Astrocyte (in vitro differentiated cells and primary cell): Measurements from ENCODE around the gene PRRX1. TPM values are rescaled to one million over a fixed set of nuclear protein-coding genes. Genes with fewer than 3 reads are reported as not detected.

Source experiments
- DNase-seq: peaks from one replicate; pipeline ENCODE4 v3.0.0-alpha.2; 2010; ENCODE audit warnings: low read depth
- FAIRE-seq: peaks from 2 replicates; lab custom pipeline; 2011; peaks lifted over from hg19 to GRCh38; lab: Jason Lieb, UNC
- H2AFZ ChIP-seq: 2 replicates; pipeline ENCODE4 v1.6.0; 2012; ENCODE audit warnings: low read depth, low read length, inconsistent platforms
- H3K27ac ChIP-seq: 2 replicates; pipeline ENCODE4 v1.5.1; 2011; ENCODE audit warnings: low read depth, low read length, inconsistent platforms
- H3K27me3 ChIP-seq: 2 replicates; pipeline ENCODE4 v1.6.0; 2011; ENCODE audit warnings: low read length, inconsistent platforms; ENCODE audit not compliant: insufficient read depth
- H3K36me3 ChIP-seq: 2 replicates; pipeline ENCODE4 v1.5.1; 2011; ENCODE audit warnings: low read length, inconsistent platforms; ENCODE audit not compliant: insufficient read depth
- H3K4me1 ChIP-seq: 2 replicates; pipeline ENCODE4 v1.5.1; 2011; ENCODE audit warnings: low read length, inconsistent platforms; ENCODE audit not compliant: insufficient read depth
- H3K4me2 ChIP-seq: 2 replicates; pipeline ENCODE4 v1.6.0; 2012; ENCODE audit warnings: low read length, inconsistent platforms
- H3K4me3 ChIP-seq: 2 replicates; pipeline ENCODE4 v1.5.1; 2011; ENCODE audit warnings: low read depth, mild to moderate bottlenecking, low read length, inconsistent platforms; ENCODE audit not compliant: insufficient read depth
- H3K79me2 ChIP-seq: 2 replicates; pipeline ENCODE4 v1.6.0; 2012; ENCODE audit warnings: mild to moderate bottlenecking, low read length, inconsistent platforms; ENCODE audit not compliant: insufficient read depth
- H3K9ac ChIP-seq: 2 replicates; pipeline ENCODE4 v1.6.0; 2012; ENCODE audit warnings: mild to moderate bottlenecking, low read length, inconsistent platforms
- H3K9me3 ChIP-seq: 2 replicates; pipeline ENCODE4 v1.5.1; 2012; ENCODE audit warnings: low read depth, mild to moderate bottlenecking, low read length, inconsistent platforms; ENCODE audit not compliant: insufficient read depth
- H4K20me1 ChIP-seq: 2 replicates; pipeline ENCODE4 v1.6.0; 2012; ENCODE audit warnings: low read length, inconsistent platforms; ENCODE audit not compliant: insufficient read depth
- H3K27ac Mint-ChIP-seq: one replicate; pipeline ENCODE4 v1.8.0; 2021; ENCODE audit warnings: mild to moderate bottlenecking, mixed read lengths; ENCODE audit not compliant: unreplicated experiment
- H3K27me3 Mint-ChIP-seq: one replicate; pipeline ENCODE4 v1.8.0; 2021; ENCODE audit warnings: low read depth, mixed read lengths; ENCODE audit not compliant: unreplicated experiment
- H3K36me3 Mint-ChIP-seq: one replicate; pipeline ENCODE4 v1.8.0; 2021; ENCODE audit warnings: low read depth, mixed read lengths; ENCODE audit not compliant: unreplicated experiment
- H3K4me1 Mint-ChIP-seq: one replicate; pipeline ENCODE4 v1.8.0; 2021; ENCODE audit warnings: low read depth, mixed read lengths; ENCODE audit not compliant: unreplicated experiment
- H3K4me3 Mint-ChIP-seq: one replicate; pipeline ENCODE4 v1.8.0; 2021; ENCODE audit warnings: mild to moderate bottlenecking, moderate library complexity, mixed read lengths; ENCODE audit not compliant: unreplicated experiment
- H3K9me3 Mint-ChIP-seq: one replicate; pipeline ENCODE4 v1.8.0; 2021; ENCODE audit warnings: mild to moderate bottlenecking, mixed read lengths; ENCODE audit not compliant: unreplicated experiment
- EZH2 ChIP-seq: IDR thresholded peaks from 2 replicates; pipeline ENCODE4 v1.6.1; 2012; ENCODE audit warnings: mild to moderate bottlenecking, low read length, inconsistent platforms; ENCODE audit not compliant: insufficient read depth
- total RNA-seq: library from RNA; stranded (reverse); gene quantifications from 2 replicates; pipeline ENCODE4 v1.2.1, GENCODE V29; 2021
- TF ChIP-seq, protein P1 (sequence below): IDR thresholded peaks from 2 replicates; pipeline ENCODE4 v1.5.1; 2011; ENCODE audit warnings: low read depth, mild to moderate bottlenecking, inconsistent platforms, low read length, moderate library complexity; ENCODE audit not compliant: insufficient read depth

Gene PRRX1
- total RNA-seq, 1 donor from 2014 or later, result 1.3 TPM

DNA sequence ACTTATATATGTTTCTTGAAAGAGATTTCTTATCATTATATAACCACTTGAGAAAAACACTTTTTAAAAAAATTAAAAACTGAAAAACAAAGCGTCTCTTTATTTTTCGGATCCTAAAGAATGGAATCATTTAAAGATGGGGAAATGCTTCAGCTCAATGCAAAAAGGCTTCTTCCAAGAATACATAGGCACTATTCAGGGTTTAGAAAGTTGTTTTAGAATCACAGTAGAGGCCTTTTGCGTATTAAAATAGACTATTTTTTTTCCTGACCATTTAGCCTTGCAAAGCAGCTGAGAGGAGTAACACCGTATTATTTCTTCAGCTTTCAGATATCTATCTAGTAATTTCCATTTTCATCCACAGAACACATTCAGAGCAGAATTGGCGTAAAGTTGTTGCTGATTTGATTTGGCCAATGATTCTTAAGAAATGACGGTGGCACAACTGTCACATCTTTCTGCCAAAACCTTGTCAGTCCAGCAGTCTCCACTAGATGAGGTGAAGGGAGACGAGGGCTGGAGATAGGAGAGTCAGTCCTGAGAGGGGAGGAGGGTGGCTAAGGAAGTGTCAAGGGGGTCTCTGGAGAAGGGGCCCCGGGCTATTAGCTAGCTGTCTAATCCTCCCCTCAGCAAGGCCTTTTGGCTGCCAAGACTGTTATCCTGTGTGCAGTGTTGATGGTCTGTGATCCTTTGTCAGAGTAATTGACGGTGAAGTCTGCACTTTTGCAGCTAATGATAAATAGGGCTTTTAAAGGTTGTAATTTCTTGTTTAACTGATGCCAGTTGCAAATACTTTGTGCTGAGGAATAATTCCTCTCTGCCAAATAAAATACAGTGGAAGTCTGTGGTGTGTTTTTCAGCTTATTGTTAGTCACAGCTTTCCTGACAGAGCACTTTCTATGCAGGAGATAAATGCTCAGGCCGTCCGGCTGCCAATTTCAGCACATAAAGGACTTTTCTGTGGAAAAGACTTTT lies 34.7 kb downstream of the PRRX1 start:
- Histone ChIP-seq H3K4me2 (peak overlapping the region; percentile 73), H3K9me3 (no peaks in the 10 kb centered on the region), H3K4me1 (peaks cover 32% of the 10 kb centered on the region), H3K27ac (peak overlapping the region; percentile 85), H3K4me3 (peak overlapping the region; percentile 12), H3K79me2 (peaks cover 93% of the 10 kb centered on the region), H3K36me3 (no peaks in the 10 kb centered on the region), H4K20me1 (no peaks in the 10 kb centered on the region), H3K27me3 (no peaks in the 10 kb centered on the region), H3K9ac (peak overlapping the region; percentile 68), H2AFZ (peak overlapping the region; percentile 7)
- FAIRE-seq (peak; percentile 76), DNase-seq (peak; percentile 89)
- H3K27me3 Mint-ChIP-seq, result no peaks in the 10 kb centered on the region
- TF ChIP-seq, protein P1, sequence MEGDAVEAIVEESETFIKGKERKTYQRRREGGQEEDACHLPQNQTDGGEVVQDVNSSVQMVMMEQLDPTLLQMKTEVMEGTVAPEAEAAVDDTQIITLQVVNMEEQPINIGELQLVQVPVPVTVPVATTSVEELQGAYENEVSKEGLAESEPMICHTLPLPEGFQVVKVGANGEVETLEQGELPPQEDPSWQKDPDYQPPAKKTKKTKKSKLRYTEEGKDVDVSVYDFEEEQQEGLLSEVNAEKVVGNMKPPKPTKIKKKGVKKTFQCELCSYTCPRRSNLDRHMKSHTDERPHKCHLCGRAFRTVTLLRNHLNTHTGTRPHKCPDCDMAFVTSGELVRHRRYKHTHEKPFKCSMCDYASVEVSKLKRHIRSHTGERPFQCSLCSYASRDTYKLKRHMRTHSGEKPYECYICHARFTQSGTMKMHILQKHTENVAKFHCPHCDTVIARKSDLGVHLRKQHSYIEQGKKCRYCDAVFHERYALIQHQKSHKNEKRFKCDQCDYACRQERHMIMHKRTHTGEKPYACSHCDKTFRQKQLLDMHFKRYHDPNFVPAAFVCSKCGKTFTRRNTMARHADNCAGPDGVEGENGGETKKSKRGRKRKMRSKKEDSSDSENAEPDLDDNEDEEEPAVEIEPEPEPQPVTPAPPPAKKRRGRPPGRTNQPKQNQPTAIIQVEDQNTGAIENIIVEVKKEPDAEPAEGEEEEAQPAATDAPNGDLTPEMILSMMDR, result no peak
- TF ChIP-seq EZH2, result no peak
- H3K9me3 Mint-ChIP-seq, result no peaks in the 10 kb centered on the region
- H3K4me3 Mint-ChIP-seq, result no peak overlapping the region
- peaks cover 21% of the 10 kb centered on the region for H3K4me1 Mint-ChIP-seq
- peak overlapping the region; percentile 82 for H3K27ac Mint-ChIP-seq
- H3K36me3 Mint-ChIP-seq, result no peaks in the 10 kb centered on the region

GRCh38 chr1:170699696-170700095 lies 35.8 kb downstream of the PRRX1 start:
- no peaks in the 10 kb centered on the region for H3K36me3 ChIP-seq
- Mint-ChIP-seq H3K4me1 (peaks cover 21% of the 10 kb centered on the region), H3K27ac (no peak overlapping the region), H3K27me3 (no peaks in the 10 kb centered on the region), H3K9me3 (no peaks in the 10 kb centered on the region), H3K36me3 (no peaks in the 10 kb centered on the region), H3K4me3 (no peak overlapping the region)
- H3K9ac ChIP-seq, result peak overlapping the region; percentile 29
- H3K9me3 ChIP-seq, result no peaks in the 10 kb centered on the region
- peaks cover 92% of the 10 kb centered on the region for H3K79me2 ChIP-seq
- no peak for FAIRE-seq
- no peak overlapping the region for H3K4me3 ChIP-seq
- no peak for DNase-seq
- H3K4me2 ChIP-seq, result peak overlapping the region; percentile 24
- peaks cover 26% of the 10 kb centered on the region for H3K4me1 ChIP-seq
- TF ChIP-seq EZH2, result no peak
- TF ChIP-seq, protein P1, result no peak
- no peaks in the 10 kb centered on the region for H4K20me1 ChIP-seq
- H2AFZ ChIP-seq, result no peak overlapping the region
- no peaks in the 10 kb centered on the region for H3K27me3 ChIP-seq
- peak overlapping the region; percentile 84 for H3K27ac ChIP-seq
